ENCODE data around the gene FARP1.

FARP1 gene

GRCh38 chr13:98291658-98292057 is 148.8 kb downstream of the FARP1 start:
- peak; percentile 23 for DNase-seq

- peak; percentile 36 for DNase-seq
These were observed 150.2 kb downstream of the FARP1 start for GRCh38 chr13:98293103-98293502.

DNA sequence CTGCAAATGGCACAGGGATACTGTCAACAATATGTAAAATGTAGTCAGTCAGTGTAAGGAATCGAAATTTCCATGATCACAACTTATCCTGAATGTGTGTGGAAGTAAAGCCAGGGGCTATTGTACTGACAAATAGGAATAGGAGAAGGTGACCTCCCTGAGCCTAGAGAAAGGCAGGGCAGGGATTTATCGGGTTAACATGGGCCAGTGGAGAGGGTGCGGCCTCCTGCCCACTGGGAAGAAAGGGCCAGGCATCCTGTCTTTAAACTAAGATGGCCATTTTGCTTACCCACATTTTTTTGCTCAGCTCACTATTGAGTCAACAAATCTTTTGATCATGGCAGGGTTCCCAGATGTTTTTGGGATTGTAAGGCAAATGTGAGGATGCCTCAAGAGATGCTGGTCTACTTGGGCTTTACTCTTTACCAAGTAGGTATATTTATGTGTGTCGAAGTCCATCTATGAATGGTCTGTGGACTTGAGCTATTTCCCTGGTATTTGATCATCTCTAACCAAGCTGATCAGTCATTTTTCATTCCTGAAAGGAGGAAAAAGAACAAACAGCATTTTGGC is 150.8 kb downstream of the FARP1 start:
- DNase-seq, result no peak

DNA sequence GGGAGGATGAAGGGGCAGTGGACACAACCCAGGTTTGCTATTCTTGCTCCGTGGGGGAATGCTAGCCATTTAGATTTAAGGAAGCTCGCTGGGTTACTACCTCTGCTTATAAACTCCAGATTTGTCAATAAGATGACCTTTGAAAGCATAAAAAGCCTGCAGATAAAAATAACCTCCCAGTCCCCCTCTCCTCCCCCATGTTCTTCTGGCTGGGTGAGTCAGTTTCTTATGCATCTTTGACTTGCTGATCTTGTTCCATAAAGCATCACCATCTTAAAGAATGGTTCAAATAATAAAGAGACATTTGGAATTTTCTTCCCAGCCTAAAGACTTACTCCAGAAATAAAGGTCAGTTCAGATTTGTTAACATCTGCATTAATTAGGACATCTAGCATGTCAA is 152.5 kb downstream of the FARP1 start:
- DNase-seq, result no peak

- DNase-seq, result no peak
These were observed 154.2 kb downstream of the FARP1 start for GRCh38 chr13:98297051-98297450.

- no peak for DNase-seq
These were observed 154.9 kb downstream of the FARP1 start for GRCh38 chr13:98297745-98298144.

DNA sequence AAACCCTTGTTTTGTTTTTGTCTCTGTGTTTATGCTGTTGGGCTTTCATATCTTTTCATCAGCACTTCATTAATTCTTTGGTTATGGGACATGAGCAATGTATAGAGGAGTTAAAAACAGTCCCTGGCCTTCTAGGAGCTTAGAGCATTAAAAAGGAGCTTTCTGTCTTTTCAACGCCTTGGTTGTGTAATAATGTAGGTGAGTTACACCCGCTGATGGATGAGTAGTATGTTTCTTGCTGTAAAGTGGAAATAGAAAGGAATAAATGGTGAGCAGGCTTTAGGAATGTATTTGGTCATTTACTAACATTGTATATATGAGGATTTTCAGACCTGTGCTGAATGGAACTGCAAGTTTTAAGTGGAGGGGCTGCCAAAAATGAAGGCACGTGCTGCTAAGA is 155.7 kb downstream of the FARP1 start:
- no peak for DNase-seq

- DNase-seq, result no peak
These were observed 156.5 kb downstream of the FARP1 start for GRCh38 chr13:98299235-98299965.

- DNase-seq, result no peak
These were observed 157.1 kb downstream of the FARP1 start for GRCh38 chr13:98299966-98300350.

DNA sequence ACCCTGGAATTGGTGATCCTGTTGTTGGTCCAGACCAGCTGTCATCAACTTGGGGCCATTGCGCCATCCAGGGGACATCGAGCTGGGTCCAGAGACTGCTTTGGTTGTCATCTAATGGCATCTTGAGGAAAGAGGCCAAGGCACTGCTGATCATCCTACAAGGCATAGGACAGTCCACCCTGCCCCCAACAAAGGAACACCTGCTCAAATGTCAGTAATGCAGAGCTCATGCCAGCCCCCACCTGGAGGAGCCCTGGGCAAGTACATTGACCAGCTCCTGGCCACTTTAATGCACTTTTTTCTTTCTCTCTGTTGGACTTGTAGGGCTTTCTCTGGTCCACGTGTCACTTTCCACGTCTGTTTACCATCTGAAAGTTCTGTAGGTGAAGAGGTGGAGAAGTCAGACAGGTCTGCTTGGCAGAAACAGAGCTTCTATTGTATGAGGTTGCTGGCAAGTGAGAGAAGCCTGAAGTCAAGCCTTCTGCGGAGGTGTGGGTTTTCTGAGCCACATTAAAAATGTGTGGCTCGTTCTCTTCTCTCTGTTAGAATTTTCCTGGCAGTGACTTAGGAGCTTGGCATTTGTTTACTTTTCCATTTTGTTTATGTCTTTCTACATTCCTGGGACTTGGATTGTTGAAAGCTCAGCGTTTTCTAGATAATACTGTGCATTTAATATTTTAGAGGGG is 158.2 kb downstream of the FARP1 start:
- peak; percentile 27 for DNase-seq

DNA sequence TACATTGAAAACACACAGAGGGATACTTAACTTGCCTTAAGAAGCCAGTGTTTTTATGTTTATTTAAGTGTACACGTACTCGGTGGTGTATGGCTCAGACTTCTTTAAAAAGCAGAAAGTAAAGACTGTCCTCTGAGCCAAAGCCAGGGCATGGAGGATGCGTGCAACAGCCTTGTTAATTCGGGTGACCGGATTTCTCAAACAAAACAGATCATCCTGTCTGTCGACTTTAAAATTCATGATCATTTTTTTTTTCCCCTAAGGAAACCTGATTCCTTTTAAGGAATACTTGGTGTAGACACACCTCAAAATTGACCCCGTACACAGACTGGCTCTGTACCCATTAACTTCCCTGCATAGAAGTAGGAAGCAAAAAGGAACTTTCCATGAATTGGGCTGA is 158.8 kb downstream of the FARP1 start:
- no peak for DNase-seq

DNA sequence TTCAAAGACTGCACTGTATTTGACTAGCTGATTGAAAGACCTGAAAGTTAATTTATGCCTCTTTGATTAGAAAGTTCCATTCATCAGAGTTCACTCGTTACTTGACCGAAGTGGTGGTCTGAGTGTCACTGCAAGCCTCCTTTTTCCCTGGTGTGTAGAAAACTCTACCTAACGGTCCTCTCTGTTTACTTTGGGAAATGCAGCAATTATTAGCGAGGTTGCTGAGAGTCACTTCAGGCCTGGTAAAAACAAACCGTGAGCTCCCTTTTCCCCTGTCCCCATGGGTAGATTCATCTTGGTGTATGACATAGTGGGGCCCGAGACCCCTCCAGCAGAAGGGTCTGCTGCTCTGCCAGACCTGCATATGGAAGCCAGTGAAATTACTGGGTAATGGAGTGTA is 161.0 kb downstream of the FARP1 start:
- no peak for DNase-seq

DNA sequence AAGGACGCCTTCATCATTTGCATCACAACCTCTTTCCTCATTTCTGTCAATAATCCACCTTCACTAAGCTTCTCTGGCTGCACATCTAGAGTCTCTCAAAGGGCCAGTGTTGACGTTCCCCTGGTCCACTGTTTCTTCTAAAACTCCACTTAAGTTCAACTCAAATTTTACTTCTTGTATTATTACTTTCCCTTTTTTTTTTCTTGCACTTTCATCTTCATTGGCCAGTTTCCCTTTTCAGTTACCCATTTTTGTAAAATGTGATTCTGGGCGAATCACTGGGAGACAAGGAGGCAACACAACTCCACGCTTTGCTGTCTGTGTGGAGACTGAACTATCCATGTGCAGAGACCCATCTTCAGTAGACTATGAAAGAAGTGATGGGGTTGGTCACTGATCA is 162.8 kb downstream of the FARP1 start:
- DNase-seq, result no peak

- no peak for DNase-seq
These were observed 164.7 kb downstream of the FARP1 start for GRCh38 chr13:98307463-98308085.

GRCh38 chr13:98308086-98308911 is 165.4 kb downstream of the FARP1 start:
- no peak for DNase-seq

DNA sequence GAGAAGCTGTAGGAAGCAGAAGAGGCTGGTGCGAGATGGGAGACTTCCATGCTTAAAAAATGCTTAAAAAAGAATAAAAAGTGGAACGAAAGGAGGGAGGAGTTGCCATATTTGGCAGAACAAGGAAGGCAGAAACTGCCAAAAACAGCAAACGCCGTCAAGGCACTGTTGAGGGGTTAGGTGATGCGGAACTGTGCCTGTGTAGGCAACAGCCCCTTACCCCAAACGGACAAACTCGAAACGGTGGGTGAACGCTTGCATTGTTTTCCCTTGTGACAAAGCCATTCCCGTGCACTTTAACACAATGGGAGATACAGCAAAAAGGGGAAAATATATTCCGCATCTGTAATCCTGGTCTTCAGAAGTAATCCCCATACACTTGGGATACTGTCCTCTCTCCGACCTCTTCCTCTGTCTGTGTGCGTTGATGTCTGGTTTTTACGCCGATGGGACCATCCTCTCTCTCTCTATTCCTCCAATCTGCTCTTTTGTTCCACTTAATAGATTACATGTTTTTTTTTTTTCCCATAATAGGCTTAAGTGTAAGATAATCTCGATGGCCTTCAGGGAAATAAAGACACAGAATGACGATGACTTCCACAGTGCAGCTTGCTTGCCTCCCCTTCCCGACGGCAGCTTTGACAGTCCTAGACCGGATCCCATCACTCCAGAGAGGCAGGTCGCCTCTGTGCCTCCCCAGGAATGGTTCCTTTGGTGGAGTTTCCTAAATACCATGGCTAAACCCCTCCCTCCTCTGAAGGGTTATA is 166.9 kb downstream of the FARP1 start:
- DNase-seq, result no peak

- no peak for DNase-seq
These were observed 167.7 kb downstream of the FARP1 start for GRCh38 chr13:98310485-98311199.

DNA sequence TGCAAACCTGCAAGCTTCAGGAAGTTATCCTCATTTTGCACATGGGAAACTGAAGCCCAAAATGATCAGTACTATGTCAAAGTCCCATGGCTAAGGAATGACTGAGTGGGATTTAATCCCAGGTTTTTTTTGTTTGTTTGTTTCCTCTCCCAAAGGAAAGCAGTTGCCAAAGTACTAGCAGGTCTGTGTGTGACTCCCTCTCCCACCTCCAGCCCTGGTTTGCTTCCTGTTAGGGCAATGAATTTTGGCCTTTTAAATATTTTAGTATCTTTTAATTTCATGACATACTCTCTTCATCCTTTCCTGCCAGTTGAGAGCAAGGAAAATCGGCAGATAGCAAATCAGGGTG is 168.3 kb downstream of the FARP1 start:
- no peak for DNase-seq

GRCh38 chr13:98312606-98313005 is 169.7 kb downstream of the FARP1 start:
- no peak for DNase-seq

DNA sequence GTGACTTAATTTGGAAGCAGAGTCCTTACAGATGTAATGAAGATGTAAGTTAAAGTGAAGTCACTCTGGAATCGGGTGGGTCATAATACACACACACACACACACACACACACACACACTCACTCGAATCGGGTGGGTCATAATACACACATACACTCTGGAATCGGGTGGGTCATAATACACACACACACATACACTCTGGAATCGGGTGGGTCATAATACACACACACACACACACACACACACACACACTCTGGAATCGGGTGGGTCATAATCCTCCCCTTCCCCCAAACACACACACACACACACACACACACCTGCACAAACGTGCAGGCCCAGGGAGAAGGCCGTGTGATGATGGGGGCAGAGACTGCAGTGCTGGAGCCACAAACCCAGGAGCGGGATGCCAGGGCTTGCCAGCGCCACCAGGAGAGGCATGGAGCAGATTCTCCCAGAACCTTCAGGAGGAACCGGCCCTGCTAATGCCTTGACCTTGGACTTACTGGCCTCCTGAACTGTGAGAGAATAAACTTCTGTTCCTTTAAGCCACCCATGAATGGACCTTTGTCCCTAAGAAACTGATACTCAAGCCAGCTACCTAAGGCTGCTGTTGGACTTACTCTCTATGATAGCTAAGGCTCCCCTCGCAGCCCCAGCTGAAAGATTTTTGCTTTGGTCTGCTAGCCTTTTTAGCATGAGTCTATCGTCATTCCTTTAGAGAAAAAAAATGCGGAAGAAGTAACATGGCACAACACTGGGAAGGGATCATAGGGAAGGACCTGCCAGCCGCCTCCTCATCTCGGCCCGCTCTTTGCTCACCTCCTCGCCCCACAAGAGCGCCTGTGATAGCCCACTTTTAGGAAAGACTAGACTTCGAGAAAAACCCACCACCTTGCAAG is 170.4 kb downstream of the FARP1 start:
- DNase-seq, result no peak

DNA sequence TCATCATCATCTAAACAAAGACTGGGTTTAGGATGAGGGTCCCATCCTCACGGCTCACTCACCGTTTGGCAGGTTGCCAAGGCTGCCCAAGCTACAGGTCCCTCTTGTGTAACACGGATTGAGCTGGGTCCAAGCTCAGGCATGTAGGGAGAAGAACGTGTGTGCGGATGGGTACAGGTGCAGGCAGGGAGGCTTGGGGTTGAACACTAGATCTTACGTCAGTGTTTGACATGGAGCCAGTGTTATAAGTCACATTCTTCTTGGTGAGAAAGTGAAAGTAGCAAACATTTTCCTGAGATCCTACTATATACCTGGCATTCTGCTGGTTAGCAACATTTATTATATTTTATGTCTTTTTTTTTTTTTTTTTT is 171.0 kb downstream of the FARP1 start:
- DNase-seq, result no peak
